DMS79 (cell line): ENCODE data around the gene AP2B1.
"Not testable (repeated sequence)": the region's sequence is repeated elsewhere in the genome, so short reads cannot be mapped to it uniquely, and the experiment has no call there.

Source experiments
- DNase-seq: peaks from one replicate; lab custom pipeline; 2025; lab: John Stamatoyannopoulos, UW

AP2B1 gene

GRCh38 chr17:35587074-35587961, at the start of gene AP2B1:
Gene AP2B1, plus strand, starts transcription at chr17:35587322. Its CDS starts 6,709 bp downstream, at chr17:35594031.
- DNase-seq = peak; percentile 94

GRCh38 chr17:35537601-35538141, 49.5 kb upstream of the AP2B1 start, which contains the start of gene SLFN12L:
Gene SLFN12L, minus strand, starts transcription at chr17:35537678. Its CDS starts 15,314 bp downstream, at chr17:35522364.
- DNase-seq = no peak

GRCh38 chr17:35539659-35540026, 47.5 kb upstream of the AP2B1 start:
- DNase-seq = no peak

GRCh38 chr17:35540589-35541404, 46.3 kb upstream of the AP2B1 start:
- DNase-seq = no peak

- DNase-seq = no peak
These were observed 45.7 kb upstream of the AP2B1 start for GRCh38 chr17:35541434-35541833.

GRCh38 chr17:35542990-35543389, 44.1 kb upstream of the AP2B1 start:
- no peak for DNase-seq

GRCh38 chr17:35543856-35544255, 43.3 kb upstream of the AP2B1 start:
- no peak for DNase-seq

- no peak for DNase-seq
These were observed 42.0 kb upstream of the AP2B1 start for GRCh38 chr17:35545150-35545549.

GRCh38 chr17:35546487-35546886, 40.6 kb upstream of the AP2B1 start:
- no peak for DNase-seq

- DNase-seq = no peak
These were observed 38.8 kb upstream of the AP2B1 start for GRCh38 chr17:35548208-35548810.

GRCh38 chr17:35548978-35549377, 38.1 kb upstream of the AP2B1 start:
- no peak for DNase-seq

- no peak for DNase-seq
These were observed 33.8 kb upstream of the AP2B1 start for GRCh38 chr17:35553310-35553709.

- no peak for DNase-seq
These were observed 32.5 kb upstream of the AP2B1 start for GRCh38 chr17:35554668-35555067.

GRCh38 chr17:35555691-35556090, 31.4 kb upstream of the AP2B1 start:
- no peak for DNase-seq

- no peak for DNase-seq
These were observed 29.8 kb upstream of the AP2B1 start for GRCh38 chr17:35557353-35557752.

GRCh38 chr17:35559495-35560210, 27.5 kb upstream of the AP2B1 start:
- no peak for DNase-seq

- no peak for DNase-seq
These were observed 26.4 kb upstream of the AP2B1 start, which contains the start of gene SLFN14 for GRCh38 chr17:35560703-35561102. Gene SLFN14, minus strand, starts transcription at chr17:35560819. Its CDS starts 2,757 bp downstream, at chr17:35558062.

- not testable (repeated sequence) for DNase-seq
These were observed 23.9 kb upstream of the AP2B1 start for GRCh38 chr17:35563181-35563580.

- no peak for DNase-seq
These were observed 20.2 kb upstream of the AP2B1 start for GRCh38 chr17:35566968-35567367.

GRCh38 chr17:35568561-35568960, 18.6 kb upstream of the AP2B1 start:
- DNase-seq = no peak

GRCh38 chr17:35569405-35569804, 17.7 kb upstream of the AP2B1 start:
- DNase-seq = no peak
